HG03108 (cell line): ENCODE measurements around the gene NDUFA11.
"Not testable (repeated sequence)": the region's sequence is repeated elsewhere in the genome, so short reads cannot be mapped to it uniquely, and the experiment has no call there.

ENCODE experiments used
- ATAC-seq: cut with Tn5 transposase; IDR thresholded peaks from one replicate; pipeline ENCODE4 v1.9.1; 2021; ENCODE audit warnings: moderate library complexity; ENCODE audit not compliant: unreplicated experiment

Gene NDUFA11

GRCh38 chr19:5863030-5863665 is 40.4 kb downstream of the NDUFA11 start:
- ATAC-seq: no peak

GRCh38 chr19:5857203-5858081 is 46.1 kb downstream of the NDUFA11 start:
- ATAC-seq: no peak

GRCh38 chr19:5855151-5855550 is 48.4 kb downstream of the NDUFA11 start:
- not testable (repeated sequence) for ATAC-seq

DNA sequence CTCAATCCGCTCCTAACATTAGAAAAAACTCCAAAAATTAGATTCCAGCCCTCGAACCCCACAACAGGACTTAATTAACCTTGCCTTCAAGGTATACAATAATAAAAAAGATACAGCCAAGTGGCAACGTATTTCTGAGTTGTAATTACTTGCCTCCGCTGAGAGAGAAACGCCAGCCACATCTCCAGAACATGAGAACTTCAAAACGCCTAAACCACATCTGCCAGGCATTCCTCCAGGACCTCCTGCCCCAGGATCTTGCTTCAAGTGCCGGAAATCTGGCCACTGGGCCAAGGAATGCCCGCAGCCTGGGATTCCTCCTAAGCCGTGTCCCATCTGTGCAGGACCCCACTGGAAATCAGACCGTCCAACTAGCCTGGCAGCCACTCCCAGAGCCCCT is 49.5 kb downstream of the NDUFA11 start:
- ATAC-seq: not testable (repeated sequence)

- ATAC-seq: no peak
Observed at GRCh38 chr19:5851302-5851701, 52.3 kb downstream of the NDUFA11 start, which contains the start of gene FUT3. Gene FUT3, minus strand, starts transcription at chr19:5851449.

DNA sequence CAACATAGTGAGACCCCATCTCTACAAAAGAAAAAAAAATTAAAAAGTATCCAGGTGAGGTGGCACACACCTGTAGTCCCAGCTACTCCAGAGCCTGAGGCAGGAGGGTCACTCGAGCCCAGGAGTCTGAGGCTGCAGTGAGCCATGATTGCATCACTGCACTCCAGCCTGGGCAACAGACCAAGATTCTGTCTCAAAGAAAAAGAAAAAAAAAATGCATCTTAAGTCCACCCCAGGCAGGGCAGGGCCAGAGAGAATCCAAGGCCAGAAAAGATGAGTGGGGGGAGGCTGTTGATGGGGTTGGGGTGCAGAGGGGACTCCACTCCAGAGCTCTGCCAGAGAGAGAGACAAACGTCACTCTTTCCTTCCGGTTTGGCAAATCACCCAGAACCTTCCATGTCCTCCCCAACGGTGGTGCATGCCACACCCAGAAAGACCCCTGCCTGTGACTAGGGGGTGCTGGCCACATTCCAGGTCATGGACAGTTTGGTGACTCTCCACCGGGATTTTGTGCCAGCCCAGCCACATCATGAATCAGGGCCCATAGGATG is 52.8 kb downstream of the NDUFA11 start:
- no peak for ATAC-seq

DNA sequence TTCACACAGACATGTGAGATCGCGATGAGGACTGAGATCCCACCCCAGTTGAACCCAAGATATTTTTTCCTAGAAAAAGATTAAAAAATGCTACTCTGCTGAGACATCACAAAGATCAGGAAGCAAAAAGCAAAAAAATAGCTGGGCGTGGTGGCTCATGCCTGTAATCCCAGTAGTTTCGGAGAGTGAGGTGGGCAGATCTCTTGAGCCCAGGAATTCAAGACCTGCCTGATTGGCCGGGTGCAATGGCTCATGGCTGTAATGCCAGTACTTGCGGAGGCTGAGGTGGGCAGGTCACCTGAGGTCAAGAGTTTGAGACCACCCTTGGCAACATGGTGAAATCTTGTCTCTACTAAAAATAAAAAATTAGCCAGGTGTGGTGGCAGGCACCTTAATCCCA is 53.4 kb downstream of the NDUFA11 start:
- no peak for ATAC-seq

GRCh38 chr19:5848621-5849020 is 55.0 kb downstream of the NDUFA11 start:
- not testable (repeated sequence) for ATAC-seq

DNA sequence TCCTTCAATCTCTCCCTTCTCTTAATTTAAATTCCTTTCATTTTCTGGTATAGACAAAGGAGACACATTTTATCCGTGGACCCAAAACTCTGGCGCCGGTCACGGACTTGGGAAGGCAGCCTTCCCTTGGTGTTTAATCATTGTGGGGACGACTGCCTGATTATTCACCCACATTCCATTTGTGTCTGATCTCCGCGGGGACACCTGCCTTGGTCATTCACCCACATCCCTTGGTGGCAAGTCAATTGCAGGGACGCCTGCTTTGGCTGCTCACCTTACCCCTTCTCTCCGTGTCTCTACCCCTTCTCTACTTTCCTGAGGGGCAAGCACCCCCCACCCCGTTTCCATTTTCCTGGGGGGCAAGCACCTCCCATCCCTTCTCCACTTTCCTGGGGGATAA is 55.7 kb downstream of the NDUFA11 start:
- ATAC-seq: not testable (repeated sequence)
